HG02973 (cell line): ENCODE results near the gene TCOF1.

ENCODE experiments used
- ATAC-seq: cut with Tn5 transposase; IDR thresholded peaks from one replicate; pipeline ENCODE4 v1.9.1; 2021; ENCODE audit warnings: moderate library complexity; ENCODE audit not compliant: unreplicated experiment

TCOF1 gene

GRCh38 chr5:150322202-150322601 lies 35.3 kb upstream of the TCOF1 start:
- ATAC-seq = no peak

- ATAC-seq = no peak
These were observed 34.4 kb upstream of the TCOF1 start for GRCh38 chr5:150323092-150323491.

- no peak for ATAC-seq
These were observed 33.7 kb upstream of the TCOF1 start for GRCh38 chr5:150323819-150324218.

- no peak for ATAC-seq
These were observed 32.1 kb upstream of the TCOF1 start for GRCh38 chr5:150325426-150325825.

- no peak for ATAC-seq
These were observed 30.8 kb upstream of the TCOF1 start for GRCh38 chr5:150326707-150327106.

- ATAC-seq = no peak
These were observed 30.4 kb upstream of the TCOF1 start for GRCh38 chr5:150327139-150327538.

GRCh38 chr5:150328515-150328914 lies 29.0 kb upstream of the TCOF1 start:
- no peak for ATAC-seq

- no peak for ATAC-seq
These were observed 28.5 kb upstream of the TCOF1 start for GRCh38 chr5:150329038-150329437.

- ATAC-seq = no peak
These were observed 27.3 kb upstream of the TCOF1 start for GRCh38 chr5:150329881-150330876.

- ATAC-seq = no peak
These were observed 24.1 kb upstream of the TCOF1 start for GRCh38 chr5:150333400-150333799.

GRCh38 chr5:150335778-150336177 lies 21.7 kb upstream of the TCOF1 start:
- no peak for ATAC-seq

GRCh38 chr5:150338546-150338945 lies 19.0 kb upstream of the TCOF1 start:
- no peak for ATAC-seq

GRCh38 chr5:150339165-150339564 lies 18.3 kb upstream of the TCOF1 start:
- no peak for ATAC-seq

- no peak for ATAC-seq
These were observed 17.7 kb upstream of the TCOF1 start for GRCh38 chr5:150339841-150340240.

GRCh38 chr5:150340614-150341255 lies 16.8 kb upstream of the TCOF1 start:
- ATAC-seq = no peak

GRCh38 chr5:150341331-150341730 lies 16.2 kb upstream of the TCOF1 start:
- ATAC-seq = no peak

GRCh38 chr5:150341989-150342388 lies 15.5 kb upstream of the TCOF1 start:
- ATAC-seq = no peak

- ATAC-seq = no peak
These were observed 14.9 kb upstream of the TCOF1 start for GRCh38 chr5:150342583-150342982.

GRCh38 chr5:150343994-150344631 lies 13.4 kb upstream of the TCOF1 start:
- ATAC-seq = no peak

GRCh38 chr5:150345716-150346115 lies 11.8 kb upstream of the TCOF1 start:
- ATAC-seq = no peak

GRCh38 chr5:150346592-150346991 lies 10.9 kb upstream of the TCOF1 start:
- ATAC-seq = no peak

- no peak for ATAC-seq
These were observed 10.5 kb upstream of the TCOF1 start for GRCh38 chr5:150347003-150347402.
